PC-3 (cell line): ENCODE results near the gene ZNF488. TPM values are rescaled to one million over a fixed set of nuclear protein-coding genes. Genes with fewer than 3 reads are reported as not detected.

Experiments used
- ATAC-seq: fragments of 200-7000 bp; cut with Tn5 transposase; 2 replicates; pipeline ENCODE4 v1.9.1; 2020; ENCODE audit warnings: mild to moderate bottlenecking, moderate library complexity
- BruUV-seq: library from RNA; stranded (reverse); fragments of 400-500 nt; replicated peaks from 2 replicates; lab custom pipeline; 2021; lab: Mats Ljungman, UMichigan
- CTCF ChIA-PET: fragments of 300-600 bp; sonication (Branson Sonifier 250); formaldehyde crosslinking; loops from one replicate; lab custom pipeline; 2022; ENCODE audit warnings: antibody characterized with exemption; lab: Charles Lee
- POLR2A ChIA-PET: fragments of 300-600 bp; sonication (Branson Sonifier 250); formaldehyde crosslinking; loops from one replicate; lab custom pipeline; 2022; ENCODE audit warnings: antibody characterized with exemption; ENCODE audit not compliant: unreplicated experiment; lab: Charles Lee
- DNase-seq: peaks from one replicate; pipeline ENCODE4 v3.0.0-alpha.2; 2015
- H2AFZ ChIP-seq: fragments of 300-600 bp; sonication (generic); 2 replicates; pipeline ENCODE4 v1.6.0; 2016; ENCODE audit warnings: antibody characterized with exemption, low read length
- H3F3A ChIP-seq: fragments of 300-600 bp; sonication (generic); one replicate; pipeline ENCODE4 v1.6.0; 2017; ENCODE audit warnings: antibody characterized with exemption, low read length, control low read depth, mild to moderate bottlenecking; ENCODE audit not compliant: unreplicated experiment
- H3K27ac ChIP-seq: fragments of 300-600 bp; sonication (generic); 2 replicates; pipeline ENCODE4 v1.5.1; 2016; ENCODE audit warnings: mild to moderate bottlenecking, low read length
- H3K27me3 ChIP-seq: fragments of 300-600 bp; sonication (generic); 2 replicates; pipeline ENCODE4 v1.6.1; 2016; ENCODE audit warnings: low read length, mixed read lengths
- H3K36me3 ChIP-seq: fragments of 300-600 bp; sonication (generic); 2 replicates; pipeline ENCODE4 v1.6.1; 2016; ENCODE audit warnings: low read depth, mixed run types, low read length, mixed read lengths
- H3K4me1 ChIP-seq: fragments of 300-600 bp; sonication (generic); 2 replicates; pipeline ENCODE4 v1.5.1; 2016; ENCODE audit warnings: low read length; ENCODE audit not compliant: insufficient read depth
- H3K4me2 ChIP-seq: fragments of 300-600 bp; sonication (generic); 2 replicates; pipeline ENCODE4 v1.6.0; 2016; ENCODE audit warnings: low read length
- H3K4me3 ChIP-seq: fragments of 300-600 bp; sonication (generic); 2 replicates; pipeline ENCODE4 v1.5.1; 2016; ENCODE audit warnings: mild to moderate bottlenecking, low read length, mixed read lengths
- H3K79me2 ChIP-seq: fragments of 300-600 bp; sonication (generic); 2 replicates; pipeline ENCODE4 v1.6.1; 2017; ENCODE audit warnings: low read length, mixed read lengths
- H3K9ac ChIP-seq: fragments of 300-600 bp; sonication (generic); 2 replicates; pipeline ENCODE4 v1.6.0; 2016; ENCODE audit warnings: mild to moderate bottlenecking, low read length
- H3K9me2 ChIP-seq: fragments of 300-600 bp; sonication (generic); replicated peaks from 2 replicates; pipeline ENCODE4 v1.6.1; 2016; ENCODE audit warnings: mixed run types, low read length, mixed read lengths
- H3K9me3 ChIP-seq: fragments of 300-600 bp; sonication (generic); 2 replicates; pipeline ENCODE4 v1.6.1; 2016; ENCODE audit warnings: low read length, mixed read lengths
- H4K20me1 ChIP-seq: fragments of 300-600 bp; sonication (generic); 2 replicates; pipeline ENCODE4 v1.6.1; 2016; ENCODE audit warnings: low read length, mixed read lengths
- EZH2 ChIP-seq: fragments of 300-600 bp; sonication (generic); IDR thresholded peaks from one replicate; pipeline ENCODE4 v1.6.1; 2017; ENCODE audit warnings: antibody characterized with exemption, mild to moderate bottlenecking, low read length; ENCODE audit not compliant: unreplicated experiment
- EZH2phosphoT487 ChIP-seq: fragments of 300-600 bp; sonication (generic); IDR thresholded peaks from 2 replicates; pipeline ENCODE4 v1.6.1; 2018; ENCODE audit warnings: mild to moderate bottlenecking, antibody characterized with exemption, low read length, borderline replicate concordance
- intact Hi-C: fragments of 100-400 bp; cut with micrococcal nuclease; formaldehyde crosslinking; loops from 2 replicates; pipeline ENCODE4 v1.9.0; 2023
- total RNA-seq: library from RNA; depleted of rRNA; stranded (reverse); fragments of >200 nt; gene quantifications from 2 replicates; pipeline ENCODE4 v1.2.3, GENCODE V29; 2014
- TF ChIP-seq, protein P1 (sequence below): fragments of 300-600 bp; sonication (generic); conservative IDR thresholded peaks from 2 replicates; pipeline ENCODE4 v1.5.1; 2017; ENCODE audit warnings: antibody characterized with exemption, low read depth, mild to moderate bottlenecking, low read length

Gene ZNF488
- total RNA-seq, 1 experiment from 2014 or later = 1.7 TPM

DNA sequence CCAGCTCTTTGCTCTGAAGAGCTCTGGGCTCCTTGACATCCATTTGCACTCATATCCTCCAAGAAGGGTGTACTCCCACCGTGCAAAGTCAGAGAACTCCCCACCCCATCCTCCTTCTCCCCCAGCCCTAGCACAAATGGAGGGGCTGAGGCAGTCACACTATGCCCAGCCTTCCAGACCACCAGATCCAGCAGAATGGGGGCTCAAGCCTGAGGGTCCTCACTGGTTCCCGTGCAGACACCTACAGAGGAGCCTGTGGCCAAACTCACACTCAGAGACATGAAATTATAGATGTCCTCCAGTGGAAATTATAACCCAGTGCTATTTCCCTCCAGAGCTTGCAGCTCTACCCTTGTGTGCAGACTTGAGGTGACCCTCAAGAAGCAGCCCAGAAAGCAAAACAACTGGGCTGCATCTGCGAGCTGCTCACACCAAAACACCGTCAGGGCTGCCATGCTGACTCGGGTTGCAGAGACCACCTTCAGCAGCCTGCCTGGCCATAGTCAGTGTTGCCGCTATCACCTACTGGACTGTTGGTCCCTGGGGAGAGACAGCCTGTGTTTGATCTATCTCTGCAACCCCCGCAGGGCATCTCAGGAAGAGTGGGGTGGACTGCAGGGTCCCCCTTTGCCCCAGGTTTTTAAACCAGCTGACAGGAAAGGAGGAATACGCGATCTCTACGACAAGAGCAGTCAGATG lies 7.4 kb downstream of the ZNF488 start:
- Histone ChIP-seq H3K4me2 (no peak overlapping the region), H3K27ac (no peak overlapping the region), H3K9me3 (no peaks in the 10 kb centered on the region), H3K9me2 (no peaks in the 10 kb centered on the region), H3K79me2 (no peaks in the 10 kb centered on the region), H4K20me1 (no peaks in the 10 kb centered on the region), H3F3A (no peaks in the 10 kb centered on the region), H3K27me3 (no peaks in the 10 kb centered on the region), H3K4me1 (no peaks in the 10 kb centered on the region), H3K4me3 (no peak overlapping the region), H3K36me3 (no peaks in the 10 kb centered on the region), H2AFZ (no peak overlapping the region), H3K9ac (no peak overlapping the region)
- no peak for DNase-seq
- ChIA-PET POLR2A (no interaction called here), CTCF (no interaction called here)
- intact Hi-C loops = no loop called here
- ATAC-seq = no peak
- BruUV-seq = no TSS peak
- no peak for TF ChIP-seq EZH2
- TF ChIP-seq EZH2phosphoT487 = no peak
- TF ChIP-seq, protein P1, sequence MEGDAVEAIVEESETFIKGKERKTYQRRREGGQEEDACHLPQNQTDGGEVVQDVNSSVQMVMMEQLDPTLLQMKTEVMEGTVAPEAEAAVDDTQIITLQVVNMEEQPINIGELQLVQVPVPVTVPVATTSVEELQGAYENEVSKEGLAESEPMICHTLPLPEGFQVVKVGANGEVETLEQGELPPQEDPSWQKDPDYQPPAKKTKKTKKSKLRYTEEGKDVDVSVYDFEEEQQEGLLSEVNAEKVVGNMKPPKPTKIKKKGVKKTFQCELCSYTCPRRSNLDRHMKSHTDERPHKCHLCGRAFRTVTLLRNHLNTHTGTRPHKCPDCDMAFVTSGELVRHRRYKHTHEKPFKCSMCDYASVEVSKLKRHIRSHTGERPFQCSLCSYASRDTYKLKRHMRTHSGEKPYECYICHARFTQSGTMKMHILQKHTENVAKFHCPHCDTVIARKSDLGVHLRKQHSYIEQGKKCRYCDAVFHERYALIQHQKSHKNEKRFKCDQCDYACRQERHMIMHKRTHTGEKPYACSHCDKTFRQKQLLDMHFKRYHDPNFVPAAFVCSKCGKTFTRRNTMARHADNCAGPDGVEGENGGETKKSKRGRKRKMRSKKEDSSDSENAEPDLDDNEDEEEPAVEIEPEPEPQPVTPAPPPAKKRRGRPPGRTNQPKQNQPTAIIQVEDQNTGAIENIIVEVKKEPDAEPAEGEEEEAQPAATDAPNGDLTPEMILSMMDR = no peak

DNA sequence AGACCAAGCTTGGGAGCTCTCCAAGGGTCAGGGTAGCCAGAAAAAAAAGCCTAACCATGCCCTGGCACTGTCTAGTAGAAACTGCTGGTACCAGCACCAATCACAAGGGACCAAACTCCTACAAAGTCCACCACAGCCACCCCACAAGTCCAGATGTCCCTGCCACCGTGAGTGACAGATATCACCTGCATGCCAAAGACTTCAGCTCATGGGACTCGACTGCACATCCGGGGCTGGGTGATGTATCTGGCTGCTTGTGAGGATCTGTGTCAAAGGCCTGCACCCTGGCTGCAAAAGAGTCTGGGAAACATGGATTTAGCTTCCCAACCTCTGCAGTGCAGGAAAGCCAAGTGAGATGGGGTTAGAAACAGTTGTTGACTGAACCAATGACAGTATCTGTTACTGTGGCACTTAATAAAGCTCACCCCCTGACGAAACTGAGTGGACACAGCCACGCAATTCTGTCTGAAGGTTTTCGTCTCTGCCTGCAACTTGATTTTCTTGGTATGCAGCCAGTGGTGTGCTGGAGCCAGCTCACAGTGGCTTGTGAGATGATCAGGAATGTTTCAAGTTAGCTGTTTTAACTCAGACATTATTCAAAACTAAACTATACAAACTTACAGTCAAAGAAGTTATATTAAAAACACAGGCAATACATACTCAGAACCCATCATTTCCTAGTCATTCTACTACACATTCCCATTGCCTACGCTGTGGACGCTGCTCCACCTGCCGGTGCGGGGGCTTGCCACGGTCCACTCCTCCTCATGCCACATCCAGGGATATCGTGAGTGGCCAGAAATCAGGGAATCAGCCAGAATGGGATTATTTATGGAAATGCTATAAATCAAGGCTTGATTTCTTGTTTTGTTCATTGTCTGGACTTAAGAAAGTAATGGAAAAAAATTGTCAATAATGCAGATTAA lies 9.2 kb downstream of the ZNF488 start:
- Histone ChIP-seq H3K9me3 (no peaks in the 10 kb centered on the region), H3K4me3 (no peak overlapping the region), H3K27ac (no peak overlapping the region), H3K9ac (no peak overlapping the region), H2AFZ (no peak overlapping the region), H3K79me2 (no peaks in the 10 kb centered on the region), H3K4me2 (no peak overlapping the region), H3K27me3 (no peaks in the 10 kb centered on the region), H3F3A (no peaks in the 10 kb centered on the region), H3K4me1 (no peaks in the 10 kb centered on the region), H4K20me1 (no peaks in the 10 kb centered on the region), H3K9me2 (no peaks in the 10 kb centered on the region), H3K36me3 (no peaks in the 10 kb centered on the region)
- BruUV-seq = no TSS peak
- no peak for ATAC-seq
- CTCF ChIA-PET = no interaction called here
- DNase-seq = no peak
- TF ChIP-seq, protein P1 = no peak
- no peak for TF ChIP-seq EZH2phosphoT487
- no peak for TF ChIP-seq EZH2
- POLR2A ChIA-PET = no interaction called here
- intact Hi-C loops = no loop called here
